GM19193 (cell line): Measurements from ENCODE around the gene LNX2.

ENCODE experiments used
- POLR2A ChIP-seq: IDR thresholded peaks from 4 replicates; pipeline ENCODE4 v1.6.1; 2011; ENCODE audit not compliant: insufficient read depth, insufficient read length; ENCODE audit errors: extremely low read depth

LNX2 gene

DNA sequence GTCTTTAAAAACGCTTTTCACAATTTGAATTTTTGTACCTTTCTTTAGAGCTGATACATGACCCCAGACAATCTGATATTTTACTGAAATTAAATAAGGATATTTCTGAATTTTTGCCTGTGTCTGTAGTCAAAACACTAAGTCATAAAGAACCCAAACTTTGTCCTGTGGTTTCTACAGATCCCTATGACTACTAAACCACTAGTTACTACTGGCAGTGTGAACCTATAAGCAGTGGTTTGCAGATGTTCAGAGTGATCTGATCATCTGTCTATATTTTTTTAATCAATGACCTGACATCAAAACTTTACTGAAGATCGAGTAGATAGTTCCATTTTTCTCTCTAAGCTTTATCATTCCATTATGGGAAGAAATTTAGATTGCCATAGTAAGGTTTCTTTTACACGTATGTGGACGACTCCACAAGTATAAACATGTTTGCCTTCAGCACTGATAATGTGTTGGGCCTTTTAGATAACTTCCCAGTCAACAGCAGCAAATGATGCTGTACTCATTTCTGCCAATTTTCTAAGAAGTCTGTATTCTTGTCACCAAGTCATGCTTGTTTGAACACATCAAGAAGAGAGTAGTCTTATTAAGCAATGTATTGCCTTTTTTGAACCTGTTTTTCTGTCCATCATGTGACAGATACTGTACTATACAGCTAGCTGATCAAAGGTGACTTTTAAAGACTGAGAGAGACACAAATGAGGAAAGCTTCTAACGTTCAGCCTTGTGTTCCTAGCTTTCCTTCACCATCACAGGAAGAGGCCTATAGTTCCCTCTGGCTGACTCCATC is 23.2 kb upstream of the LNX2 start:
- TF ChIP-seq POLR2A, result no peak

DNA sequence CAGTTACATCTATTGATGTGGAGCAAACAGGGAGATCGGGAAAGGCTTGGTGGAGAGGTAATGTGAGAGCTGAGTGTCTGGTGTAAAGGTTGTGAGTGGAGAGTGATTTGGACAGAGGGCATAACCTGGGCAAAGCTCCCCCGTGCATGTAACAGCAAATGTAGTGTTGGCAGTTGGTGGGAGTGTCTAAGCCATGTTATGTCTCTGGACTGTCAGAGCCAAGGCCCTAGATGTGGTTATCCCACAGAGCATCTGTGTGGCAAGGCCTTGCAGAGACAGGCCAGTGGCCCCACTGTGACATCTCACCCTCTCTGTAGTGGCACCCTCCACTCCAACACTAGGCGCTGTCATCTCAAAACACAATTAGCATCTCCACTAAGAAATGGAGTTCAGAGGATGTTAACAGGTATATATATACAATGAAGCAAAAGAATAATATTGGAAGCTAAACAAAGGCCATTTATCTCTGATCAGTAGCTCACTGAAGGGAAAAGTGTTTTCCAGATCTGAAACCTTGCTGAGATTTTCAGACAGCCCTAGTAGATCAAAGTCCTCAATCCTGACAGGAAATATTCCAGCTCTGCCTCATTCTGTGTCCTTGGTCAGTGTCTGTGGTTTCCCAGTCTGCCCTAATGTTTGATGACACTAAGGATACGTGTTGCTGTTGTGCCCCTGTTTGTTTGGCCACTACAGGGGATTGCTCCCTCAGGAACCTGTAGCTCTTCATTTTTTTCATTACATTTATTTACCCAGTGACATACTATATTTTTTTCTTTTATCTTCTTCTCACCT is 21.6 kb upstream of the LNX2 start:
- no peak for TF ChIP-seq POLR2A

DNA sequence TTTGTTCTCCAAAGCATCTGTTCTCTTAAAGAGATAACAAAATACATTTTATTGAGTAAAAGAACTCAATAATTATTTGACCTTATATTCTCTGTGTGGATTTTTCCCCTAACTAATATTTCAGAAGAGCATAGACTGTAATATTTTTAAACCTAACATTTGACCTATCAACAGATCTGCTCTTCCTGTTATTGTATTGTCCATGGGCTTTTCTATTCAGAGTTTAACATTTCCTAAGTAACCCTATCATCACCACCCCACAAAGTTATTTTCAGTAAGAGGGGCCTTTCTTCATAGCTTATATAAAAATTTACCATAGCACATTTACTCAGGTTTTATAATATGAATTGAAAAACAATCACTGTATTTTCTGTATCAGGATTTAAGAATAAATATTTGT is 18.9 kb upstream of the LNX2 start:
- no peak for TF ChIP-seq POLR2A

DNA sequence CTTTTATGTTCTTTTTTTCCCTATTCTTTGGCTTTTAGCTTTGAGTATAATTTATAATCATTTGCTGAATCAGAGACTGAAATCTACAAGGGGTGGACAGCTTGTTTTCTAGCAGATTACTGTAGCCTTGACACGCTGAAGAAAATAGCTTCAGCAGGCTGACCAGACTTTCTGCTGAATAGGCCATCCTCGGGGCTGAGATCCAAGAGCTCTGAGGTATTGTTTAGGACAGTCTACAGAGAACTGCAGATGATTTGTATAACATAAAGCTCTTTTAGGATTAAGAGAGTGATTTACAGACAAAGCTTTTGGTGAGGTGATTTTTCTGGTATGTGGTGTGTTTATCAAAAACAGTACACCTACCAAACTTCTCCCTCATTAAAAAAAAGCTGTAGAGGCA is 18.2 kb upstream of the LNX2 start:
- no peak for TF ChIP-seq POLR2A

DNA sequence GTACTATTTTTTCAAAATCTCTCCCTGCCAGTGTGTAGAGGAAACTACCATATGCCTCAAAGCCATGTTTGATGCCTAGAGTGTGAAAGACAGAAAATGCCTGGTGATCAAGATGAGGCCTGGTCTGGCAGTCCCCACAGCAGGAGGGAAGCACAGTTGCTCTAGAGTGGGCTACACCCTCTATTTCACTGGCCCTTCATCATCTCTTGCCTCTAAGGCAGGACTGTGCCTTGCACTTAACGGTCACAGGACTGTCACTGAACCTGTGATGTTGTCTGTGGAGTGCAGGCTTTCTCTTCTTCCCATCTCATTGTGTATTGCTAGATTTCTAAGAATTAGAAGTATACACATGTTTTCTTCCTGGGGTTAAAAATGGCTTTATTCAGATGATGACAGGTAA is 17.7 kb upstream of the LNX2 start:
- no peak for TF ChIP-seq POLR2A

DNA sequence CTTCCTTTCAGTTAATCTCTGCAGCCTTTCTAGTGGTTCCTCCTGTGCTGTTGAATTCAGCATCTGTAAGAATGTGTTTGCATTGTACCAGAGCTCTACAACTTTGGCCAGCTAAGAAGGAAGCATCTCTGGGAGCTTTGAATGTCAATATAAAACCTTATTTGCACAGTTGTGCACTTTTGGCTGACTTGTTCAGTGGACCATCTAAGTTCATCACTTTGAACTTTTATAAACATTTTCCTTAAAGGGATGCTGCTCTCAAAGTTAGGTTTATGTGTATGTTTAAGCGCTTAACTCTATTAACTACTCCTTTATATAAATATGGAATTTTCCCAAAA is 16.9 kb upstream of the LNX2 start:
- no peak for TF ChIP-seq POLR2A

DNA sequence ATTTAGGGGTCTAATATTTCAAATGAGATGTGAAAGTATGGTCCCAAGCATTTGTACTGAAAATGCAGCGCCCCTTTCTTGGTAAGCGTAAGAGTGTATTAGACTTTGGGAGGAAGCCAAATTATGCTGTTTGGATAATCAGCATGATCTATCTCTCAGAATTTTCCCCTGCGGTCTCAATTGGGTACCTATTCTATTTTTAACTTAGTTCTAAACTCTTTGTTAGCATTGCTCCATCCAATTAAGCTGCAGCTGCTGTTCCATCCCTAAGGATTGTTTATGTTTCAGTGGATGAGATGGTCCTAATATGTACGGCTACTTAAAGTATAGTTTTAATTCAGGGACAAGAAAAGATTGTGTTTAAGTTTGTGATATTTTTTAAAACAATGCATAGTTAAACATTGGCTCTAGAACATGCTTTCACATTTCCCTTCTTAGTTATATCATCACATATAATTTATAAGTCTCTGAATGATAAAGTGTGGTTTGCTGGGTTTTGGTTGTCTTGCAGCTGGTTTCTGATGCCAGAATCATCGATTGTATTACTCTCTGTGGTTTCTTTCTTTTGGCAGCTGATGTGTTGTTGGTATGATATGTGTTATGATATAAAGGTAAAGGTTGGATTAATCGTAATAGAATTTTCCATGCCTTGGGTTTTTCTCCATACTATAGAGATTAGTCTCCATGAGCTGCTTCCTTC is 16.4 kb upstream of the LNX2 start:
- TF ChIP-seq POLR2A, result no peak

DNA sequence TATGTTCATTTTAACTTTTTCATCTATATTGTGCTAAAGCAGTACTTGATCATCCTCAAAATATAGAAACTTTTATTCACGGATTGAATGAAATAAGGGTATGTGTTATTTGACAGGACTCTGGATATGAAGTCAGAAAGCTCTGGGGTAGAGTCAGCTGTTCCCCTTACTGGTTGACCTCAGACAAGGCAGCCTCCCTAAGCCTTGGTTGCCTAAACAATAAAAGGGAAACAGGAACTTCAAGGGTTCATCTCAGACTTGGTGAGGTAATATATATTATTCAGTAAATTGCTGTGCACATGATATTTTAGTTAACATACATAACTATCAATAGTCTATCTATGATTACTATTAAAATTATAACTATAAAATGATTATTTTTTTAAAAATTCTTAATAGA is 14.9 kb upstream of the LNX2 start:
- TF ChIP-seq POLR2A, result no peak

DNA sequence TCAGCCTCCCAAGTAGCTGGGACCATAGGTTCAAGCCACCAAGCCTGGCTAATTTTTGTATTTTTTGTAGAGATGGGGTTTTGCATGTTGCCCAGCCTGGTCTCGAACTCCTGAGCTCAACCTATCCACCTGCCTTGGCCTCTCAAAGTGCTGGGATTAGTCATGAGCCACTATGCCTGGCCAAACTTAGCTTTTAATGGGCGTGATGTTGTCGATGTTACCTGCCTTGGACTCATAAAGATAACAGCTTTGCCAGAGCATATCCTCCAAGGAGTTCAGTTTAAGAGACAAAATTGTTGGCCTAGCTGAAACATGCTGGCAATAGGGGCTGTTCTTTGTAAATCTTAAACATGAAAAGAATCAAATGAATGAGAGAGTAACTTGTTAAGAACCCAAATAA is 14.5 kb upstream of the LNX2 start:
- no peak for TF ChIP-seq POLR2A

DNA sequence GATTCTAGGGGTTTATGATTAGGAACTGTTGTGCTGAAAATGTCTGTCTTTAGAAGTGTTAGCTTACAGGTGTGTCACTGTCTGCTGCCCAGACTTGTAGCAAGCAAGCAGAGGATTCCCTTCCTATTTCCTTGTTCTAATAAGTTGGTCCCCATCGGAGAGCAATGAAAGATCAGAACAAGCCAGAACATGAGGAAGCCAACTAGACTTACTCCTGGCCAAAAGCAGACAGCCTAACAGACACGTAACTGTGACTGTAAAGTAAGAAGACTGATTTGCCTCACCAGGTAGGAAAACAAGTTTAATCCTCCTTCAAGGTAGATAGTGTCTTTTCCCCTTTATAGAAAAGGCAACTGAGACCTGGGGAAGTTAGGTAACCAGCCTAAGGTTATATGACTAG is 13.9 kb upstream of the LNX2 start:
- no peak for TF ChIP-seq POLR2A

DNA sequence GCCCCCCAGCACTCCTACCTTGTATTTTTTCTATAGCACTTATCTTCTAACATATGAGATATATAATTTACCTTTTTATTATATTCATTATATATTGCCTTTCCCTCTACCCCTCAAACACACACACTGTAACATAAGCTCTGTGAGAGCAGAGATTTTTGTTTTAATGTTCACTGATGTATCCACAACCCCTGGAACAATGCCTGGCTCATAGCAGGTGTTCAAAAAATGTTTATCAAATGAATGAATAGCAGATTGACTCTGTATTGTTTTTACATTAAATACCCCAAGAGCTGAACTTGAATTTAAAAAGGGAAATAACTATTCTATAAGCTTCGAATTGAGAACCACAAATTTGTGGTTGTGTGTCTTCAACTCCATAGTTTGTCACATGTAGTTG is 12.3 kb upstream of the LNX2 start:
- TF ChIP-seq POLR2A, result no peak

DNA sequence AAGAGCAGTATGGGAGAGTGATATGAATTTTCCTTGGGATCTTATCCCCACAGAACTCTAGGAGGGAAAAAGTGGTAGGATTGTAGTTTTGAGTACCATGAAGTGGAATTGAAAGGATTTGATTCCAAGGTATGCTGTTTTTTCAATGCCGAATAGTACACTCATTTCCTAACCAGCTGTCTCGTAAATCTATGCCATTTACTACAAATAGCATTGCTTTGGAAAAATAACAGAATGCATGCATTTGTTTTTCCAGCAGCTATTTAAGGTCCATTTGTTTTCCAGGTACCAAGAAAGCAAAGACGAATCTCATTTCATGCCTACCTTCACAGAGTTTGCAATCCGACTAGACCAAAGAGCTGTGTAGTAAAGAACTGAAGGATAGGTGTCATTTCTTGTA is 11.9 kb upstream of the LNX2 start:
- TF ChIP-seq POLR2A, result no peak

DNA sequence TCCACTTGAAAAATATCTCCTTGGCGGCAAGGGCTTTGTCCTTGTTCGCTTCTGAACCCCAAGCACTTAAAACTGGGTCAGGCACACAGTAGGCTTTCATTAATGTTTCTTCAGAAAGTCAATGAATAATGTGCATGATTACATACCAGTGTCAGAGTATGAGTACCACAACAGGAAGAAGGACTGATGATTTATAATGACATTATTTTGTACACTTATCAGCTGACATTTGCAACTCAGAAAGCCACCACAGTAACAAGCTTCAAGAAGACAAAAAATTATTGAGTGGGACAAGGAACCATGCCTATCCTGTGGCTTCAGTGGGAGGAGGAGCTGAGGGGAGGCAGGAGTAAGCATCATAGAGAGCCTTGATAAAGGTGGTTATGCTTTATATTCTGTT is 11.3 kb upstream of the LNX2 start:
- no peak for TF ChIP-seq POLR2A

DNA sequence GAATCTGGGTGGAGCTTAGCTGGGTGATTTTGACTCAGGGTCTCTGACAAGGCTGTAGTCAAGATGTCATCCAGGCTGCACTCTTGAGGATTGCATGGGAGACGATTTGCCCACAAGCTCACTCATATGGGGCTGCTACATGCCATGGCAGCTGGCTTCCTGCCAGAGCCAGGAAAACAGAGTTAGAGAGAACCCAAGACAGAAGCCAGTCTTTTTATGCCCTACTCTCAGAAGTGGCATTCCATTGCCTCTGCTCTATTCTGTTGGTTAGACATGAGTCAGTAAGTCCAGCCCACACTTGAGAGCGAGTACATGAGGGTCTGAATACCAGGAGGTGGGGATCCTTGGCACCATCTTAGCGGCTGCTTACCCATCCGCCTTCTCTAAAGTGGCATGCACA is 10.8 kb upstream of the LNX2 start:
- no peak for TF ChIP-seq POLR2A

DNA sequence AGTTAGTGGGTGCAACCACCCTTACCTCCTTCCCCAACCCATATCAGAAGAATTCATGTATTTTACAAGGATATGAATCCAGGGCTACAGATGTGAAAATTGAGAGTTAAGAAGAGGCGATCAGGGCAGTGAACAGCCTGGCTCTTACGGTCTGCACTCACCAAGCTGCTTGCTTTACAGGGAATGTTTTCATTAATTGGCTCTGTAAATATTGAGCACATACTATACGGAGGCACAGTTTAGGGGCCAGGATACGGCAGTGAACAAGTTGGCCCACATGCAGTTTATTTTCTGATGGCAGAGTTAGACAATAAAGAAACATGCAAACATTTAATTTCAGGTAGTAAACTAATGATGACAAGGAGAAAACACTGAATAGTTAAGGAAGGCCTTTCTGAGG is 7.8 kb upstream of the LNX2 start:
- no peak for TF ChIP-seq POLR2A

DNA sequence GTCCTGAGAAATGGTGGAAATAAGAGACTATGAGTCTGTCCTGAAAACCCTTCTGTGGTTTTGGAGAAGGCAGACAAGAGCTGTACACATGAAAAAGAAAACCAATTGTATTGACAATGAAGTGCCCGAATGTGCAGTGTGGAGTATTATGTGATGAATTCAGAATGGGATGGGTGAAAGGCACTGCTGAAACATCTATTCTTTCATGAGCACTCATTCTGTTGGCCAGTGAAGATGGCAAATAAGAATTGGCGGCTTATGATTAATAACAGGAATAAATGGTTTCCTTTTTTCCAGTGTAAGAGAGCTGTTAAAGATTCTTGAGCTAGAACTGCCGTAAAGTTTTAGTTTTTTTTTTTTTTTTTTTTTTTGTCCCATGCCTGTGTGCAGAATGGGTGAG is 7.1 kb upstream of the LNX2 start:
- no peak for TF ChIP-seq POLR2A
